SH-SY5Y (cell line): ENCODE data around the gene FSTL5.

Experiments used
- GATA2 ChIP-seq: IDR thresholded peaks from 2 replicates; pipeline ENCODE4 v1.6.1; 2011; ENCODE audit warnings: mild to moderate bottlenecking, low read depth, low read length
- GATA3 ChIP-seq: IDR thresholded peaks from 2 replicates; pipeline ENCODE4 v1.6.1; 2011; ENCODE audit warnings: low read depth, mild to moderate bottlenecking, low read length, moderate library complexity

- TF ChIP-seq GATA2 (no peak), GATA3 (no peak)
These were observed 500.0 kb downstream of the FSTL5 start for GRCh38 chr4:161663844-161664243.
